CD4-positive, alpha-beta T cell treated with Interleukin-12 subunit alpha and Interleukin-12 subunit beta, for 1 hour (primary cell): Measurements from ENCODE around the gene MYL4.
"Not testable (repeated sequence)": the region's sequence is repeated elsewhere in the genome, so short reads cannot be mapped to it uniquely, and the experiment has no call there.

Experiments
- DNase-seq: peaks from one replicate; pipeline ENCODE4 v3.0.0-alpha.2; 2020

MYL4 gene

DNA sequence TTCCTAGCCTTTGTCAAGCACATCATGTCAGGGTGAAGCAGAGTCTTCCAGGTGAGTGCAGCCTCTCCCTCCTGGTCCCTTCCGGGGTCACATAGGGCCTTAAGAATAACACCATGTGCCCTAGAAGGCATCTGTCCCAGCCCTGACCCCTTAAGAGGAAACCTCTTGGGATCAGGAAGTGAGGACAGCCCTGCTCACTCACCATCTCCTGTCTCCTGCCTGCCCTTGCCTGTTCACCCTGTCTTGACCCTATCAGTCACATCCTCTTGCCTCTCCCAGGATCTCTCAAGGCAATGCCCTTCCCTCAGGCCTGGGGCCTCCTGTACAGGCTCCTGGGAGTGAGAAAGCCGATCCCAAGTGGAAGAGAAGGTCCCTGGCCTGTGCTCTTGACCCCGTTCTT, 13.9 kb downstream of the MYL4 start:
- DNase-seq: no peak

DNA sequence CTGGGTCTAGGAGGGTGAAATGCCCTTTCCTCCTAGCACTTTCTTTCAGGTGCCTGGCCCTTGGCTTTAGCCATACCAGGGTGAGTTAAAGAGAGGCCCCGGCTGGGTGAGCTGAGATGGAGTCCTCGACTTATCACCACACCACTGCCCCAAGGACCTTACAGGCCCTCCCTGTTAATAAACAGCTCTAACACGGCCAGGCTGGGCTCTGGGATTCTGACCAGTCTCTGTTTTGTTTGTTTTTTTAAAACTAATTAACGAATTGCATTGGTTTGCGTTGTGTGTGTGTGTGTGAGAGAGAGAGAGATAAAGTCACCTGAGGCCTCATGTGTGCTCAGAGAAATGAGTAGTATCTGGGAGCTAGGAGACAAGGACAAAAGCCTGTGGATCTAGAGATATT, 14.3 kb downstream of the MYL4 start:
- DNase-seq: no peak

DNA sequence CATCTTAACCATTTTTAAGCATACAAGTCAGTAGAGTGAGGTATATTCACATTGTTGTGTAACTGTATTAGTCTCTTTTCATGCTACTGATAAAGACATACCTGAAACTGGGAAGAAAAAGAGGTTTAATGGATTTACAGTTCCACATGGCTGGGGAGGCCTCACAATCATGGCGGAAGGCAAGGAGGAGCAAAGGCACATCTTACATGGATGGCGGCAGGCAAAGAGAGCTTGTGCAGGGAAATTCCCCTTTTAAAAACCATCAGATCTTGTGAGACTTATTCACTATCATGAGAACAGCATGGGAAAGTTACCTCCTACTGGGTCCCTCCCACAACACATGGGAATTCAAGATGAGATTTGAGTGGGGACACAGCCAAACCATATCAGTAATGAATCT, 14.9 kb downstream of the MYL4 start:
- DNase-seq: not testable (repeated sequence)

- no peak for DNase-seq
These were observed 15.8 kb downstream of the MYL4 start for GRCh38 chr17:47224966-47225365.

DNA sequence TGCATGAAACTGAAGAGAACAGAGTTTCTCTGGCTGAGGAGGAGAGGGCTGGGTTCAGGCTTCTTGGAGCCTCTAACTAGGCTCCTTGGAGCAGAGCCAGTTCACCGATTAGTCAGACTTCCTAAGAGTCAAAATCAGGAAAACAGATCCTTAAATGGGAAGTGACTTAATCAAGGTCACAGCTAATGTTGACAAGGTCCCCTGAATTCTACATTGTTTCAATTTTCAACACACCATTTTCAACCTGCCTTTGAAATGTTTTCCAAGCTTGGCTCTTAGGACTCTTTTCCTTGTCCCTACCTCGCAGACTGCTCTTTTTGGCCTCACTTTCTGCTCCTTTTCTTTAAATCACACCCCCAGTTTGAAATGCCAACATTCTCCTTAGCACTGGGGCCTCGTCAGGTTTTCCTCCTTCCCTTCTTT, 16.3 kb downstream of the MYL4 start:
- no peak for DNase-seq

DNA sequence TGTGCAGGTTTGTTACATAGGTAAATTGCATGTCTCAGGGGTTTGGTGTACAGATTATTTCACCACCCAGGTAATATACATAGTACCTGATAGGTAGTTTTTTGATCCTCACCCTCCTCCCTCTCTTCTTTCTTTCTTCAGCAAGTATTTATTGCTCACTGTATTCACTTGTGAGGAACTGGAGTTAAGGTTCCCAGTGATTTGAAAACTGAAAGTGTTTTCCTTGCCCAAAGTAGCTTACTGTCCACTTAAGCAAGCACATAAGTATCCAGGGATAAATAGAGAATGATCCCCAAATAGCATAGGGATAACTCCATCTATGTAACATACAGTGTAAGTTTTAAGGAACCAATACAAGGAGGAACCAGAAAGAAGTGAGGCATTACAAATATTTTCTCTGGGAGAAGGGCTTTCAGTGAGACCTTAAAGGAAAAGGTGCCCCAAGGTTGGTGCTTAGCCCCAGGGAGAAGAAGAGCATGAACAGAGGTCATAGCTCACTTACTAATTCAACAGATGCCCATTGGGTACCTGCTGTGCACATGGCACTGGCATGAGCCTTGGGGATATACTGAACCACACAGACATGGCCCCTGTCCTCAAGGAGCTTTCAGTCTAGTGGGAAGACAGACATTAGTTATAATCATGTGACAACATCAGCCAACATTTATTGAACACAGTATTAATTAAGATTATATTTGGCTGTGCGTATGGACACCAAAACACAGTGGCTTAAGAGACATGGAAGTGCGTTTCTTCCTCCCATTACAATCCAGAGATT, 17.0 kb downstream of the MYL4 start:
- no peak for DNase-seq

DNA sequence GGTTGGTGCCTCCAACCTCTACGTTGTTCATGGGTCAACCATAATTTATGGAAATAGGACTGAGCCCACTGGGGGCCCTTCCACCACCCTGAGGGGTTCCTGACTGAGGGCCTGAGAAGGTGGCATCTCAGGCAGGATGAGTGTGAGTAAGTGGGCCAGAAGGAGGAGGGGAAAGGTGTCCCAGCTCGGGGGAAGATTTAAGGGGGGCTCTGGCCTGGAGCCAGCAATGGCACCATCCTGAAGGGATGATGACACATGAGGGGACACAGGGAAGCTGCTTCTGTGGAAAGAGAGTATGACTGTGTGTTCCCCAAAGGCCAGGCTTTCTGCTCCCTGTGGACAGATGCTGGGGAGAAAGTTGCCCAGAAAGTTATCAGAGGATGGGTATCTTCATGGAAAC, 18.7 kb downstream of the MYL4 start:
- DNase-seq: no peak

GRCh38 chr17:47229535-47230443, 20.6 kb downstream of the MYL4 start:
- peak; percentile 75 for DNase-seq

DNA sequence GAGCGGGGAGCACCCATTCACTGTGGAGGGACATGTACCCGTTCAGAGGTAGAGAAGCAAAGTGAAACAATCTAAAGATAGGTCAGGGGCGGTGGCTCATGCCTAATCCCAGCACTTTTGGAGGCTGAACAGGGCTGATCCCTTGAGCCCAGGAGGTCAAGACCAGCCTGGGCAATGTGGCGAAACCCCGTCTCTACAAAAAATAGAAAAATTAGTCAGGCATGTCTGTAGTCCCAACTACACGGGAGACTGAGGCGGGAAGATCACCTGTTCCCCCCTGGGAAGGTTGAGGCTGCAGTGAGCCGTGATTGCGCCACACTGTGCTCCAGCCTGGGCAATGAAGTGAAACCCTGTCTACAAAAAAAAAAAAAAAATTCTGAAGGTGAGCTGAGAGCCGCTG, 21.7 kb downstream of the MYL4 start:
- DNase-seq: no peak

- no peak for DNase-seq
These were observed 22.2 kb downstream of the MYL4 start for GRCh38 chr17:47231334-47231733.

DNA sequence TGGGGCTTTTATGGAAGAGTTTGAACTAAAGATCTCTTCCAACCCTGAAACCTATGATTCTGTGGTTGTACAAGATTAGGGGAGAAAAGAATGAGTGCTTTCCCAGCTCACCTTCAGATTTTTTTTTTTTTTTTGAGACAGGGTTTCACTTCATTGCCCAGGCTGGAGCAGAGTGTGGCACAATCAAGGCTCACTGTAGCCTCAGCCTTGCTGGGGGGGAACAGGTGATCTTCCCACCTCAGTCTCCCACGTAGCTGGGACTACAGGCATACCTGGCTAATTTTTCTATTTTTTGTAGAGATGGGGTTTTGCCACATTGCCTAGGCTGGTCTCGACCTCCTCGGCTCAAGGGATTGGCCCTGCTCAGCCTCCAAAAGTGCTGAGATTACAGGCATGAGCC, 22.7 kb downstream of the MYL4 start:
- no peak for DNase-seq

DNA sequence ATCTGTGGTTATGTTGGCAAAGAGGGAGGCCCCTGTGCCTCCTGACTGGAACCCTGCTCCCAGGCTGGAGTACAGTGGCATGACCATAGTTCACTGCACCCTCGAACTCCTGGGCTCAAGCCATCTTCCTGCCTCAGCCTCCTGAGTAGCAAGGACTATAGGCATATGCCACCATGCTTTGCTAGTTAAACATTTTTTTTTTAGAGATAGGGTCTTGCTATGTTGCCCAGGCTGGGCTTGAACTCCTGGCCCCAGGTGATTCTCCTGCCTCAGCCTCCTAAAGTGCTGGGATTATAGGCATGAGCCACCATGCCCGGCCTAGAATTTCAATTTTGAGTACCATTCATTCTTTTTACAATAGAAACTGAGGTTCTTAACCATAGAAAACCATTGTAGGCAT, 23.3 kb downstream of the MYL4 start:
- DNase-seq: no peak

DNA sequence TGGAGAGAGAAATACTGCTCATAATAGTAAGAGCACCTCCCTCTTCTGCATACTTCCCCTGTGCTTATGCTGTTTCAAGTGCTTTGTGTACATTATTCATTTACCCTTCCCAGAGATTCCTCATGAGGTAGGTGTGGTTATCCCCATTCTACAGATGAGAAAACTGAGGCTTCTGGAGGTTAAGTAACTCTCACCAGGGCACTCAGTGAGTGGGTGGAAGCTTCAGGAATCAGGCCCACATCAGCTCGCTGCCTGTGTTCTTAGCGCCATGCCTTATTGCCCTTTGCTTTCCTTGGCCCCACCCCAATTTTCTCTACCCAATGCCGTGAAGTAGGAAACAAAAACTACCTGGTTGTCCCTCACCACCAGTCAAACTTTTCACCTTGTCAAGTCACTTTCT, 26.4 kb downstream of the MYL4 start:
- no peak for DNase-seq

DNA sequence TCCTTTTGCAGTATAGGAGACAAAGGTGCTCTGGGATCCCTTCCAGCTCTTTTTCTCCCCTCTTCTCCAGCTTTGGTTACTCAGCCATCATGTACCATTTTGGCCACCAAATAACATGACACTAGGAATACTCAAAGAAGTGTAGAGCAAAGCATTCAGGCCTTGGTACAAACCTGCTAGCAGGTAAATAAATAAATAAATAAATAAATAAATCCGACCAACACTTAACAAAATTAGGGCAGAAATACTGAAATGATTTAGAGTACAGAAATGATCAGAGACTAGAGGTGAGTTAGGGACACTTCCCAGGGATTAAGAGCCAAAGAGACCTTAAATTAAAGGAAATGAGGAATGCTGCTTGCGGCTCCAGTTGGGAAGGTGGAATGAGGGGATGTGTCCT, 26.8 kb downstream of the MYL4 start:
- no peak for DNase-seq

DNA sequence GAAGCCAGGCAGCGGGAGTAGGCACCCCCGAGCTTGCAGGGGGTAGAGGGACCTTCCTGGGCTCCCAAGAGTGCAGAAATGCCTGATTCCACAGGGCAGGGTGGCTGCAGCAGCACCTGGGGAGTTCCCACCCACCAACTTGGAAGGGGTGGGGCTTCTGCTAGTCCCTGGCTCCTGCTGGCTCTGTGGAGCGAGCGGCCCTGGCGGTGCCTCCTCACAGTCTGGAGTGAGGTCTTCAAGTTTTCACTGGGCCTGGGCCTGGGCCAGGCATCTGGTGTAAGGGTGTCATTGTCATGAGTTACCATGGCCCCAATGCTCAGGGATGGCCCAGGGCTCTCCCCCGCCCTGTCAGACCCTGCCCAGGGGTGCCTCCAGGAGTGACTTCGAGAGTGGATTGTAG, 28.7 kb downstream of the MYL4 start:
- DNase-seq: no peak

- no peak for DNase-seq
These were observed 29.3 kb downstream of the MYL4 start for GRCh38 chr17:47238321-47239010.

- no peak for DNase-seq
These were observed 30.4 kb downstream of the MYL4 start for GRCh38 chr17:47239619-47239966.

- DNase-seq: no peak
These were observed 31.0 kb downstream of the MYL4 start for GRCh38 chr17:47239967-47240651.

GRCh38 chr17:47240806-47241205, 31.7 kb downstream of the MYL4 start:
- DNase-seq: no peak

DNA sequence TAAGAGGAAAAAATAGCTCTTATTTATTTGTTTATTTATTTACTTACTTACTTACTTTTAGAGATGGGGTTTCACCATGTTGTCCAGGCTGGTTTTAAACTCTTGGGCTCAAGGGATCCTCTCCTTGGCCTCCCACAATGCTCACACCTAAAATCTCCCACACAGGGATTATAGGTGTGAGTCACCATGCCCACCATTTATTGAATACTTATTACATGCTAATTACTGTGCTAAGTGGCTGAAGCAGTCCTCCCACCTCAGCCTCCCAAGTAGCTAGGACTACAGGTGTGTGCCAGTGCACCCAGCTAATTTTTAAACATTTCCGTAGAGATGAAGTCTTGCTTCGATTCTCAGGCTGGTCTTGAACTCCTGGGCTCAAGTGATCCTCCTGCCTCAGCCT, 33.5 kb downstream of the MYL4 start:
- no peak for DNase-seq

DNA sequence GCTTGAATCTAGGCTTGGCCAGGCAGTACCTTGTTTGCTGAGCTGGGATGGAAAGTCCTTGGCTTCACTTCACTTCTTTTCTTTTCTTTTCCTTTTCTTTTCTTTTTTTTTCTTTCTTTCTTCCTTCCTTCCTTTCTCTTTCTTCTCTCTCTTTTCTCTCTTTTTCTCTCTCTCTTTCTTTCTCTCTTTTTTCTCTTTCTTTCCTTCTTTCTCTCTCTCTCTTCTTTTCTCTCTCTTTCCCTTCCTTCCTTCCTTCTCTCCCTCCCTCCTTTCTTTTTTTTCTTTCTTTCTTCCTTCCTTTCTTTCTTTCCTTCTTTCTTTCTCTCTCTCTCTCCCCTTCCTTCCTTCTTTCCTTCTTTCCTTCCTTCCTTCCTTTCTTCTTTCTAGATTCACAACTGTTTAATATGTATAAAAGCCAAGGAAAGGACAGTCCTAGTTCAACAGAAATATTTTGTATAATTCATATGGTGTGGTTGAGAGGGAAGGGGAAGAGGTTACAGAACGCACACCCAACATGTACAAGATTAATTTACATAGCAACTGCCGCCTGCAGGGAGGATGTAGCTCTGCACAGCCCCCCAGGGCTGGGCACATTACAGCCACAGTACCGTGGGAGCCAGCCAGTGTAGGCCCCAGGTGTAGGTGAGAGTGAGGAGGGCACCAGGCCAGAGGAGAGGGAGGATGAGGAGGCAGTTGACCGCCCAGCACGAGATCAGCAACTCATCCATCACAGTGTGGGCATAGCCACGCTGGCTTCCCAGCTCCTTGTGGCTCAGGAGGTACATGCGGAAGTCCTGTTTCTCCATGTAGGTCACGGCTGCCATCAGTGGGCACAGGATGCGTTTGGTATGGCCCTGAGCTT, 34.8 kb downstream of the MYL4 start:
- DNase-seq: no peak

DNA sequence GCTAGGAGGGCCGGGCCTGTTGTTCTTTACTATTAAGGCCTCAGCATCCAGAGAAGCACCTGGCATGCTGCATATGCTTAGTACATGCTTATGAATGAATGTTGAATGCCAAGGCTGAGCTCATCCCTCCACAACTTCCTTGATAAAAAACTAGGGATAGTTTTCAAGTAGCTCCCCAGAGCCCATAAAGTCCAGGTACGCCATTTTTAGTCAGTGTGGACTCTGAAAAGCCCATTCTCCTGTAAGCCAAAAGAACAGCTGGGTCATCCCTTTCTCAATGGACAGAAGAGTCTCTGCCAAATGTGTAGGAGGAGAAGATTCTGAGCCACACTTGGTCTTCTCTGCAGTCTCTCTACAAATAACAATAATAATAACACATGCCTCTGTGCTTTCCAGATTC, 35.5 kb downstream of the MYL4 start:
- DNase-seq: no peak
